Epithelial cell of prostate (primary cell): Measurements from ENCODE around the gene TSPAN9.

Experiments used
- DNase-seq: peaks from one replicate; pipeline ENCODE4 v3.0.0-alpha.2; 2011; ENCODE audit warnings: low read depth, low spot score
- H3K27ac ChIP-seq: fragments of 450-650 bp; 2 replicates; pipeline ENCODE4 v1.5.1; 2017; ENCODE audit warnings: mild to moderate bottlenecking

The TSPAN9 gene

DNA sequence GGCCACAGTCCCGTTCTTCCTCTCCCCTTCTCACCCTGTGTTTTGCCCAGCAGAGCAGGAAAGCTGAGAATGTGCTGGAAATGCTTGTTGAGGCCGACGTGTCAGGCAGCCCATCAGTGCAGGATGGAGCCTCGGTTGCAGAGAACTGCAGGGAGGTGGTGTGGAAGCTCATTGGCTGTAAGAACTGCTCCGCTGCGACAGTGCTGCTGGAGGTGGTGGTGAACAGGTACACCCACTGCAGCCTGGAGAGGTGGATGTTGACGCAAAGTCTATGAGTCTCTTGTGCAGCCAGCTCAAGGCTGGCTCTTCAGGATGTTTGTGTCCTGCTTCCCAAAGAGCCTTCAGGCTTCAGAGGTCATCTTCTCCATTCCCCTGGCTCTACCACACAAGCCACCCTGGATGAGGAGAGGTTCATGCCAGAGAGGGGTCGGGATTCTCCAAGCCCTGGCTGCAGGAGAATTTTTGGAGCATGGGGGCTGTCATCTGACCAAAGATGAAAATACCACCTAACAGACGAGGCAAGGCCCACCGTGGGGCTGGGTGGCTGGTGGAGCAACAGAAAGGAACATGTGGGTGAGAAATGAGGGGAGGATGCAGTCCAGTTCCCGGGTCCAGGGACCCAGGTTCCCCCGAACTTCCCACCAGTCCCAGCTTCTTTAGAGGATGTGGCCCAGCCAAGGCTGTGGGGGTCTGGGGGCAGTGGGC, 239.7 kb downstream of the TSPAN9 start:
- DNase-seq: no peak
- H3K27ac ChIP-seq: no peak overlapping the region

DNA sequence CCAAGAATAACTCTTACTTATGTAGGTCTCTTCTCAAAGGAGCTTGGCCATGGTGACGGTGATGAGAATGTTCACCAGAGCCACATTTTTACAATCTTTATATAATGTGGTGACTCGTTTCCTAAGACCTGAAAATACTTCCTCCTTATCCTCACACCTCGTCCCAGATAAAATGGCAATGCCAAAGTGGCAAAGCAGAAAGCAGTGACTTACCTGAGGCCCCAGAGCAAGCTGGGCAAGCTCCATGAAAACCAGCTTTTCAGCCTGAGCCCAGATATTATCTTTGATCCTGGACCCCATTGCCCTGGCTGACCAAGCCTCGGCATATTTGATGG, 240.3 kb downstream of the TSPAN9 start:
- H3K27ac ChIP-seq: no peak overlapping the region
- no peak for DNase-seq

DNA sequence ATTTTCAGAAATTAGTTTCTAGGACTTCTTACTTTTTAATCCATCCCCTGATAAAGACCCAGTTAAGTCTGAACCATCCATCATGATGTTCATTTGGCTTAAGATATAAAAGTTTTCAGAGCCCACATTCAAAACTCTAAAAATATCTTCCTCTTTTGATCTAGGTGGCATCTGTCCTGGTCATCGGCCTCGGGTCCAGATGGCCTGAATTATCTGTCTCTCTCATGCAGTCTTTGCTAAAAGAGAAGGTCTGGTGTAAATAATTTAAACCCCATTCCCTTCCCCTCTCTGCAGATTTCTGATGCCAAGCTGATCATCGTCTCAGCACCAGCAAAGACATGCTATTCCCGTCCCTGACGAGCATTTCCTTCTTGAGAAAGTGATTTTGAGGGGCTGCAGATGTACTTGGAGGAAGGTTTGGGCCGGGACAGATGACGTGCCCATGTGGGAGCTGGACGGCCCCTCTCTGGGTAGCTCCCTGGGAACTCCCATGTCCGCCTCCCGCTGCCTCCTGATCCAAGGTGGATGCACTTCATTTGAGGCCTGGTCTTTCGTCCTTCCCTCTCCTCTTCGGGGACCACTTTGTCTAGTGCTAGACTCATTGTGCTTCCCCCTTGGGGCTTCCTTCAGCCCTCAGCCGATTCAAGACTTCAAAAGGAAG, 240.8 kb downstream of the TSPAN9 start:
- DNase-seq: no peak

DNA sequence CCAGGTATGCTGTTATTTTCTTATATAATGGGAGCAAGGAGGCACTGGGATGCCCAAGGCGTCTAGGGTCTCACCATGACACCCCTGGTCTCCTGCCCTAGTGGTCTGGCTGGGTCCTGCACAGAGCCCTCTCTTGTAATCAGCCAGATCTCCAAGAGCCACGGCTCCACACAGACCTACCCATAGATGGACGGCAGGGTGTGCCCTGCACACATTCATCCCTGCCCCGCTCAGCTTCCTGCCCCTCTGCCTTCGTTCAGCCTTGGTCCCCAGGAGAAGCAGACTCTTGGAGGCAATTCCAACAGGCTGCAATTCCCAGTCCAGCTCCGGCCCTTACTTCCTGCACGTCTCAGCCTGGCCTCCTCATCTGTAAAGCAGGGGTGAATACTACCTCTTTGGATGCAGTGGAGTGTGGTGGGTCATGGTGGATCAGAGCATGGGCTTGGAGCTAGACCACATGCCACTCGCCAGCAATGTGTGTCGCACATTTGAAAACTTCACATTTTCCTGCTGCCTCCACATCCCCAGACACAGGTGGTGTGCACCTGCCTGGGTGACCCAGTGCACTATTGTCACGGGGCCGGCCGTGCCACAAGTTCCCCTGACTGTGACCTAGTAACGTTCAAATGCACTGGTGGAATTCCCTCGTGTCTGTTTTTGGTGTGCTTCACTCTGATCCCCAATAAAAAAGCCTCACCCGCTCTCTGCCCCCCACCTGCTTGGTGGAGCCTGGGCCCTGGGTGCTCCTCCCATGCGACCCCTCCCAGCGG, 242.7 kb downstream of the TSPAN9 start:
- no peak for DNase-seq
- no peak overlapping the region for H3K27ac ChIP-seq

More for the DNA sequence above, 240.8 kb downstream of the TSPAN9 start:
- H3K27ac ChIP-seq: no peak overlapping the region

DNA sequence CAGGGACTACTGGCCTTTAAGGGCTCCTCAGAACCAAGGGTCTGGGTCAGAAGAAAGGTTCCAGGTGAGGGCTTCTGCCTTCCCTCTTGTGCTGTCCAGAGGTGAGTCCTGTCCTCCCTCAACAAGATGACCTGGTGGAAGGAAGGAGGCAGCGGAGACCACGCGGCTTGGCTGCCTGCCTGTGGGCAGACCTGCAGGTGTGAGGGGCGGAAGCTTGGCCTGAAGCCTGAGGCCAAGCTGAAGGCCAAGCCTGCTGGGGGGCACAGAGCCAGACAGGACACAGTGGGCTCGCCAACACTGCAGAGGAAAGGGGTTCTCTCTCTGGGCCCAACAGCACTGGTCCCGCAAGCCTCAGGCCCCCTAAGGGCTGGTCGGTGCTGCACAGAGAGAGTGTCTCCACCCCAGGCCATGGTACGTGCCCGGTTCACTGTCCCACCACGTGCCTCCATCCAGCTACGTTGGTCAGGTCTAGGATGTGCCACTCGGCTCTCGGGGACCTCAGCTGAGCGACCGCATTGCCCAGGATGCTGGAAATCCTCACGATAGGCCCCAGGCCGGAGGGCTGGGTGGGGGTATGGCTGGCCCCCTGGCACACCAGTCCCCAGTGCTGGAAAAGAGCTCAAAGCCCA, 243.8 kb downstream of the TSPAN9 start:
- H3K27ac ChIP-seq: no peak overlapping the region
- no peak for DNase-seq

DNA sequence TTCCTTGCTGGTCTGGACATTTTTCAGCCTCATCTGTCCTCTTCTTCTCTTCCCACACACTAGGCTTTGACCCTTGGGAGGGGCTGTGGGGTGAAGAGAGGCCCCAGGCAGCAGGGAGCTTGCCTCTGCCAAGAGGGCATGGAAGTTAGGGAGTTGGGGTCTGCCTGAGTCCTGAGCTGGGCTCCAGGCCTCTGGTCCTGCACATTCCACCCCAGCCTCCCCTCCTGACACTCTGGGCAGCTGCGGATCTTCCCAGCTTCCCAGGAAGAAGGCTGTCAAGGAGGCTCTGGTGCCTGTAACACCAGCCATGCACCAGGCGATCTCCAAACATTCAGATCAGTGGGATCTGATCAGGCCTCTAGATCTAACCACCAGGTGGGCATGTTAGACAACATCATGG, 244.7 kb downstream of the TSPAN9 start:
- H3K27ac ChIP-seq: no peak overlapping the region
- no peak for DNase-seq

DNA sequence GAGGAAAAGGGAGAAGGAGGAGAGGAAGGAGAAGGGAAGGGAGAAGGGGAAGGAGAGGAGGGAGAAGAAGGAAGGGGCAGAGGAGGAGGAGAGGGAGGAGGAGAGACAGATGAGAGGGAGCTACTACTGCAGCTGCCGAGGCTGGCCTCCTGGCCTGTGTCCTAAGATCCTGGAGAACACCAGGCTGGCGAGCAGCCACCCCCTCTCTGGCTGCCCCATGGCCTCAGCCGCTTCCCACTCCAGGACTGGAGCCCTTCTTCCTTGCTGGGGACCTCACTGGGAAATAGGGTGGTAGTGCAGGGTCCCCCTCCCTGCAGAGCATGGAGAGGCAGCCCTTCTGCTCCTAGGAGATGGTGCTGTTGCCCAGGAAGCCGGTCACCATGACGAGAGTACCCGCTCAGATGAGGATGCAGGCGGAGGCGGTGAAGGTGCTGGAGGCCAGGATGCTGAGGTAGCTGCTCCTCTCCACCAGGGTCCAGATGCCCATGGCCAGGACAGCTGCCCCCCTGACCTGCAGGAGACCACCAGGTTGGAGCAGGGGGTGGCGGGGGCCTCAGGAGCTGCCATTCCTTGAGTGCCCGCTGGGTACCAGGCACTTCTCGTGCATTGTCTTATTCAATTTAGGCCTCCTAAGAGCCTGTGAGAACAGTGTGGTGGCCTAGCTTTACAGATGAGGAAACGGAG, 246.0 kb downstream of the TSPAN9 start:
- no peak overlapping the region for H3K27ac ChIP-seq
- no peak for DNase-seq

DNA sequence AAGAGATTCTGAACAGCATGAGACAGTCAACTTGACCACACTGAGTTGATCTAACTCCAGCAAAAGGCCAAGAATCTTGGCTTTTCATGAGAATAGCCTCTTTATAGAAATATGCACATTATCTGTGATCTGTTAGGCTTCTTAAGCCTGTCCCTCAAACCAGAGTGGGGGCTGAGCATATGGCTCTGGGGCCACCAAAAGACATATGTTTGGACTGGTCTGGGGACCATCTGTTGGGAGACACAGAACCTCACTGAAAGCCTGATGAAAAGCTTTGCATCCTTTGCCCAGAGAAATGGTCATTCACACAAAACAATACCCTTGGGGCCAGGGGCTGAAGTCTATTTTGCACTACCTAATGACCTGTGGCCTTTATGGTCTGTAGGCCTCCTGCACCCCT, 248.6 kb downstream of the TSPAN9 start:
- no peak for DNase-seq
- H3K27ac ChIP-seq: no peak overlapping the region

DNA sequence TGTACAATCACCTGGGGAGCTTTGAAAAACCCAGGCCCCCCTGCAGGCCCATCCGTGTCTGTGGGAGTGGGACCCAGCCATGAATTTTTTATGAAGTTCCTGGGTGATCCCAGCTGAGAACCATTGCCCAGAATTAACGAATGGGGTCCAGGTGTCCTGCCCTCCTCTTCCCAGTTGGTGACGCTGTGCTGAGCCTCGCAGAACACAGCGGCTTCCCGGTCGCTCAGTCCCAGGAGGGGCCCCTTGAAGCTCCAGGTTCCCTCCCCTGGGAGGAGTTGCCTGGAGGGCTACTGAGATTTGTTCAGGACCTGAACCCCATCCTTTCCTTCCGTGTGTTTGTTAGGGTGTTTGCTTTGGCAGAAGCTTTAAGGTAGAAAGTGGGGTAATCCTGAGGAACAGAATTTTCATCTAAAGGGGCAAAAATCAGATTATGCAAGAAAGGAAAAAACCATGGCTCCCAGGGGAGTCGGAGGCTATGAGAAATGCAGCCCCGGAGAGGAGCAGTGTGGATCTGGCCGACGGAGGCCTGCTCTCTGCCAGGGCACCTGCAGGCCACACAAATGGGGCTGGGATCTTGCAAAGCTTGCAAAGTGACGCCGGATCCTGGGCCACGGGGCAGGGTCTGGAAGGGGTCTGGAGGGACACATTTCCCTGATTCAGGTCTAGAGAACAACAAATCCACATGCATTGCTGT, 249.1 kb downstream of the TSPAN9 start:
- no peak overlapping the region for H3K27ac ChIP-seq
- DNase-seq: no peak

DNA sequence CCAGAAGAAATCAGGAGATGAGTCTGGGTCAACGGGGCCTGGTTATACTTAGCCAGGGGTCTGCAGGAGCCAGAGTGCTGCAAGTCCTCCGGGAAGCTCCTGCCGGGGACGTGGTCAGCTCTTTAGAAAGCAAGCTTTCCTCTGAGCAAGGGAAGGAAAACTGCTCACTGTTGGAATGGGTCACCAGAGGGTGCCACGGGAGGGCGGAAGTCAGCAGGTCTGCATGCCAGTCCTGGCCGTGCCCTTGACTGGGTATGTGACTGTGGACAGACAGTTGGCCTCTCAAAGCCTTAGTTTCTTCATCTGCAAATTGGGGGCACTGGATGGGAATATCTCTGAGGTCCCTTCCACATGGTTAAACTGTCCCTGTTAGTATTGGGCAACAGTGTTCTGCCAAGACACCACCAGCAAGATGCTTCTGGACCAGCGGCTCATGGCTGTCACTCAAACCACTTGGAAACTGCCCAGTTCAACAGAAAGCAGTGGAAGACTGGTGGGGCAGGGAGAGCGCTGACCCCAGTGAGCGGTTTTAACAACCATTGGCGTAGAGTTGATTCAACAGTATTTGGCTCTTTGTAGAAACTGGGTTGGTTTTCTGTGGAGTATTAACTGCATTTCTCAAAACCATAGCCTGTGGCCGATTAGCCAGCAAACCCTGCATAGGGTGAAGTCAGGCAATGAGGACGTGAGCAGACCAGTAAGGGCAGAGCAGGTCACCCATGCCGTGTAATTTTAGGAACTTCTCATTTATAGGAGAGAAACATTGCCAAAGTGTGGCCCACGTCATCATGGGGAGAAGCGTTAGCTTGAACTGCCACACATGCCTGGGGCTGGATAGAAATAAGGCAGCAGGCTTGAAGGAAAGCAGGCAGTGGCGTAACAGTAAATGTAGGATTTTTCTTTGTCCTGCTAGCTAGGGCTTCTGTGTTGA, 249.9 kb downstream of the TSPAN9 start:
- no peak for DNase-seq
- no peak overlapping the region for H3K27ac ChIP-seq

DNA sequence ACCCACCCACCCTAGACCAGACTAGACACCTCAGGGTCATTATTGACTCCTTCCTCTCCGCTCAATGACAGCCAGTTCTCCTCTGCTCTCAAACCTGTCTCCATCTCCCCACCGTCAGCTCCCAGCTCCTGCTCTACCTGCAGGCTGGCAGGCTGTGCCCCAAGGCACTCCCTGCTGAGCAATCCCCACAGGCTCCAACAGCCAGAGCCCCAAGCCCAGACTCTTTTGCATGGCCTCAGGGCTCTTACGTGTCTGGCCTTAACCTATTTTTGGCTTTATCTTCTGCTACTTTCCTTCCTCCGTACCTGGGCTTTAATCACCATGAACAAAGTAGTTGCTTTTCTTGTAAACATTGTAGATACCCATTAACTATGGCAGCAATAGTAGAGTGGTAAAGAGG, 250.9 kb downstream of the TSPAN9 start:
- DNase-seq: no peak
- H3K27ac ChIP-seq: no peak overlapping the region

DNA sequence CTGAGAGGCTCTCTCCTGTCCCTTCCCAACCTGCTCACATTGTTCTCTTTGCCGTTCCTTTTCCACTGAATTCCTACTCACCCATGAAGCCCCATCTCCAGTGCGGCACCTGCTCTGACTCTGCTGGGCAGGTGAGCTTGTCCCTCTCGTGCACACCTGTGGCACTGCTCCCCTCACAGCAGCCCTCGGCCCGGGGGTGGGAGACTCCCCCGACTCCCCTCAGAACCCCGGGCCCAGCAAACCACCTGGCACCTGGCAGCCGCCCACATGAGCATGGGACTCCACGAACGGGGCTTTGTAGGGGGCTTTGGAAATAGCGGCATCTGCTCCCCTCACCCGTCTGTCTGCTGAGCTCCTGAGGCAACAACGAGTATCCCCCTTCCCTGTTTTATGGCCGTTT, 251.4 kb downstream of the TSPAN9 start:
- no peak overlapping the region for H3K27ac ChIP-seq
- DNase-seq: no peak

DNA sequence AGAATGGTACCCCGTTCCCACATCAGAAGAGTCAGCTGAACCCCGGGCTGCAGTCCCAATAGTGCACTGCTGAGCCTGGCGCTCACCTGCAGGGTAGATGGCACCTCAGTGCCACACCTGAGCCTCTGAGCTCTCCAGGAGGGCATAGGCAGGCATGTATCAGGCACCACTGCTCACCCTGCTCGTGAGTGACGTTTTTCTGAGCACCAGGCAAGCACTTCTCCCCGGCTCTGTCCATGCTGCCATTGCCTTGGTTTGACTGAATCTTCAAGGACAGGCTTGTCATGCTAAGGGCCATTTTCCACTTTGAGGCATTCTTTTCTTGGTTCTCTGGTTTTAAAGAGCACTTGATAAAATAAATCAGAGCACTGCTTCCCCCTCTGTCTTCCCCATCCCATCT, 252.2 kb downstream of the TSPAN9 start:
- no peak overlapping the region for H3K27ac ChIP-seq
- DNase-seq: no peak

DNA sequence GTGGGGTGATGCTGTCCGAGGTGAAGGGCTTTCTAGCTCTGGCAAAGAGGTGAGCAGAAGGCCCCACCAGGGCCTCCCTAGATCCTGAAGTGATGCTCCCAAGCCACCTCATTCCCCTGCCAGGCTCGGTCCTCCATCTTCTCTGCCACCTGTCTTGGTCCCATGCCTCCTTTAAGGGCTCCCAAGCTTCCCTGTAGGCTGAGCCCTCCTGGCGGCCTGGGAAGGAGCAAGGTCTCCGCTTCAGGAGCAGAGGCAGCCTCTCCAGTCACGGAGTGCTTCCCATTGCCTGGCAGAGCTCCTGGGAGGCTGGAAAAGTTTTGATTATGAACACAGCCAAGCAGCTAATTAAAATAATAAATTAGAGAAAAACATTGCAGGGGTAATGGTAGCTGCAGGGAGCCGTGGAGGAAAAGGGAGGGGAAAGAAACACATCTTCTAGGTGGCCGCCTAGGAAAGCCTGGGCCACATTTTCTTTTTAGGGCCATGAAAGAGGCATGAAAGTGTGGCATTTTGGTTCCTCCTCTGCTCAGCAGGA, 253.9 kb downstream of the TSPAN9 start:
- DNase-seq: no peak
- no peak overlapping the region for H3K27ac ChIP-seq

DNA sequence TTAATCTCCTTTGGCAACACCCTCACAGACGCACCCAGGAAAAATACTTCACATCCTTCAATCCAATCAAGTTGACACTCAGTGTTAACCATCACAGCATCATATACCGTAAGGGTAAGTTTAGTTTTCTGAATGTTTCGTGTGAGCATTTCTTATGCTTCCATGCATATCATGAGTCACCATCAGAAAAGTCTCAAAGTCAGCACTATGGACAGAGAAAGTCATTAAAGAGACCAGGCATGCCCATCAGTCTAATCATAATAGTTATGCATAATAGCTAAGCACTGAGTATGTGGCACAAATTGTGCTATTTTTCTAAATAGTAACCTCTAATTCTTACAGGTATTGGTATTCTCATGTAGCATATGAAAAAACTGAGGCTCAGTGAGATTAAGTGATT, 255.0 kb downstream of the TSPAN9 start:
- no peak for DNase-seq
- H3K27ac ChIP-seq: no peak overlapping the region

DNA sequence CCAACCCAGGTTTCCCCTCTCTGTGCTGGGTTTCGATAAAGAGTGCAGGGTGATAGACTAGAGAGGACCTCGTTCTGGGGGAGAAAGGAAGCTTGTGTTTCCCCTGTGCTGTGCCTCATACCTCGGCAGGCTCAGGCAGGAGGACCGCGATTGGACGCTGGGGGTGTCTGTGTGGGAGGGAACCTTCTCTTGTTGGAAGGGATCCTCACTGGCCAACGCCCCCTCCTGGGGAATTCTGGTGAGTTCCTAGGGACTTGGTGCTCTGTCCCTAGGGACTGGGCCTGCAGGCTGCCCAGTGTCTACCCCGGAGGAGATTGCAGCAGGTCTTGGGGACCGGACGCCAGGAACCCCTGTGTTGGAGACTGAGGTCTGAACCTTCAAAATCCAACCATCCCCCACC, 256.4 kb downstream of the TSPAN9 start:
- H3K27ac ChIP-seq: no peak overlapping the region
- DNase-seq: no peak

DNA sequence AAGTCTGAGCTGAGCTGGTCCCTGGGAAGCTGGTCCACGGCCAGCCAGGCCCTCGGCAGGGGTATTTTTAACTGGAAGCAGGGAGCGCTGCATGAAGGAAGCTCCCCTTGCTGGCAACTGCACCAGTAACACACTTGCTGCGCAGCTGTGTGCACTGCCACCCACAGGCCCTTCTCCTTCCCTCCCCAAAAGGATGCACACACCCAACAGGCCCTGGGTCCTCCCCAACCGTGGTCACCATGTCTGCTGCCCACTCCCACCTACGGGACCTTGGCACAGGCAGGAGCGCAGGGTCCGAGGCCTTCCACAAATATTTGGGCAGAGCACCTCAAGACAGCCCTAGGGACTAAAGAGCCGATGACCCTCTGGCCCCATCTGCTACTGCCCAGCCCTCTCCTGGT, 256.8 kb downstream of the TSPAN9 start:
- no peak overlapping the region for H3K27ac ChIP-seq
- no peak for DNase-seq

DNA sequence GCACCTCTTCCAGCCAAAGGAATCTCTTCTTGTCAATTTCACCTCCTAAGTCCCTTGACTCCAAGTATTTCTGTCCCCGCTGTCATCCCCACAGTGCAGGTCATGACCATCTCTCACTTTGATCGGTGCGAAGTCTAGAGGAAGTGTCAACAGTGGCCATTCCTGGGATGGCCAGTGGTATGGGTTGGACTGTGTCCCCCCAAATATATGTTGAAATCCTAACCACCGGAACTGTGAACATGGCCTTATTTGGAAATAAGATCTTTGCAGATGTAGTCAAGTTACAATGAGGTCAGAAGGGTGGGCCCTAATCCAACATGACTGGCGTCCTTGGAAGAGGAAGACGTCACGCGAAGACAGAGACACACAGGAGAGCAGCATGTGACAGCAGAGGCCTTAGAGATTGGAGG, 257.9 kb downstream of the TSPAN9 start:
- no peak for DNase-seq
- no peak overlapping the region for H3K27ac ChIP-seq
